GM12878 (cell line): Measurements from ENCODE around the gene MIPOL1. TPM values are rescaled to one million over a fixed set of nuclear protein-coding genes. Genes with fewer than 3 reads are reported as not detected.

Experiments used
- ATAC-seq: fragments of 200-7000 bp; cut with Tn5 transposase; 3 replicates; pipeline ENCODE4 v1.9.1; 2020; ENCODE audit warnings: mild to moderate bottlenecking, moderate library complexity
- BruUV-seq: library from RNA; stranded (reverse); fragments of 400-500 nt; replicated peaks from 2 replicates; lab custom pipeline; 2021; lab: Mats Ljungman, UMichigan
- CTCF ChIA-PET: fragments of 300-600 bp; sonication (Branson Sonifier 250); formaldehyde crosslinking; extraction: SDS; loops from one replicate; lab custom pipeline; 2021; ENCODE audit warnings: inconsistent platforms; lab: Yijun Ruan, JAX
- POLR2A ChIA-PET: fragments of 350-600 bp; formaldehyde crosslinking; extraction: SDS; loops from one replicate; lab custom pipeline; 2021; ENCODE audit warnings: inconsistent platforms; lab: Charles Lee
- RAD21 ChIA-PET: fragments of 300-600 bp; sonication (Branson Sonifier 250); formaldehyde crosslinking; loops from one replicate; lab custom pipeline; 2023; ENCODE audit warnings: antibody characterized with exemption; ENCODE audit not compliant: unreplicated experiment; lab: Charles Lee
- SMC1A ChIA-PET: fragments of 300-600 bp; sonication (Branson Sonifier 250); formaldehyde crosslinking; loops from one replicate; lab custom pipeline; 2023; ENCODE audit not compliant: unreplicated experiment, uncharacterized antibody; lab: Charles Lee
- DNase-seq: peaks from one replicate; pipeline ENCODE4 v3.0.0-alpha.2; 2011; ENCODE audit warnings: low read depth, low spot score
- FAIRE-seq: peaks from 3 replicates; lab custom pipeline; 2011; peaks lifted over from hg19 to GRCh38; lab: Jason Lieb, UNC
- H2AFZ ChIP-seq: 2 replicates; pipeline ENCODE4 v1.6.0; 2011; ENCODE audit warnings: low read depth, low read length, control low read depth; ENCODE audit not compliant: control insufficient read depth
- H3K27ac ChIP-seq: 2 replicates; pipeline ENCODE4 v1.5.1; 2011; ENCODE audit warnings: control low read depth; ENCODE audit not compliant: control insufficient read depth, insufficient read depth
- H3K27me3 ChIP-seq, 2 experiments: replicated peaks in 1 of 2; 2 replicates each; pipeline versions ENCODE4 v1.6.0 to v1.6.1; 2011; ENCODE audit warnings: low read length in 1 of 2; ENCODE audit not compliant: control insufficient read depth in 2 of 2, insufficient read depth in 2 of 2
- H3K36me3 ChIP-seq, 2 experiments: 2 replicates each; pipeline ENCODE4 v1.5.1; 2011; ENCODE audit warnings: low read length in 1 of 2; ENCODE audit not compliant: control insufficient read depth in 2 of 2, insufficient read depth in 2 of 2
- H3K4me1 ChIP-seq: 2 replicates; pipeline ENCODE4 v1.6.1; 2011; ENCODE audit warnings: mild to moderate bottlenecking, low read length, moderate library complexity, mixed read lengths; ENCODE audit not compliant: control insufficient read depth, insufficient read depth
- H3K4me2 ChIP-seq: 2 replicates; pipeline ENCODE4 v1.6.0; 2011; ENCODE audit warnings: control low read depth; ENCODE audit not compliant: control insufficient read depth, insufficient read depth
- H3K4me3 ChIP-seq: fragments of 200-600 bp; sonication (generic); 2 replicates; pipeline ENCODE4 v1.5.1; 2016
- H3K79me2 ChIP-seq: 2 replicates; pipeline ENCODE4 v1.6.0; 2011; ENCODE audit warnings: low read length; ENCODE audit not compliant: control insufficient read depth, insufficient read depth
- H3K9ac ChIP-seq: 2 replicates; pipeline ENCODE4 v1.8.0; 2011; ENCODE audit warnings: low read length, control low read depth, mixed read lengths; ENCODE audit not compliant: control insufficient read depth, insufficient read depth
- H3K9me3 ChIP-seq: replicated peaks from 3 replicates; pipeline ENCODE4 v1.5.1; 2011; ENCODE audit warnings: mild to moderate bottlenecking, low read length; ENCODE audit not compliant: control insufficient read depth, insufficient read depth
- H4K20me1 ChIP-seq: 2 replicates; pipeline ENCODE4 v1.6.0; 2011; ENCODE audit not compliant: control insufficient read depth, insufficient read depth
- CEBPZ ChIP-seq: fragments of 150-350 bp; IDR thresholded peaks from 2 replicates; pipeline ENCODE4 v1.6.1; 2016; ENCODE audit warnings: low read depth, low read length
- CHD2 ChIP-seq: IDR thresholded peaks from 2 replicates; pipeline ENCODE4 v1.6.1; 2011; ENCODE audit warnings: low read depth, low read length, improper control_type of control experiment, borderline replicate concordance
- CREB1 ChIP-seq: IDR thresholded peaks from 2 replicates; pipeline ENCODE4 v1.6.1; 2012; ENCODE audit warnings: low read depth, mild to moderate bottlenecking, inconsistent platforms
- CREM ChIP-seq: IDR thresholded peaks from 2 replicates; pipeline ENCODE4 v1.6.1; 2014; ENCODE audit warnings: antibody characterized with exemption, low read depth
- HSF1 ChIP-seq: fragments of 150-350 bp; IDR thresholded peaks from 2 replicates; pipeline ENCODE4 v1.6.1; 2014; ENCODE audit warnings: mild to moderate bottlenecking, low read depth, low read length
- IKZF2 ChIP-seq, 2 experiments: fragments of 450-650 bp; IDR thresholded peaks; 2 replicates each; pipeline ENCODE4 v1.6.1; 2017; ENCODE audit warnings: mild to moderate bottlenecking in 2 of 2, moderate library complexity in 2 of 2
- KDM1A ChIP-seq: fragments of 200-600 bp; sonication (generic); IDR thresholded peaks from 2 replicates; pipeline ENCODE4 v1.6.1; 2016; ENCODE audit warnings: borderline replicate concordance
- MTA3 ChIP-seq: IDR thresholded peaks from 2 replicates; pipeline ENCODE4 v1.6.1; 2012; ENCODE audit warnings: low read length, inconsistent platforms, borderline replicate concordance
- RELB ChIP-seq: fragments of 450-650 bp; IDR thresholded peaks from 2 replicates; pipeline ENCODE4 v1.6.1; 2017; ENCODE audit warnings: low read depth, mild to moderate bottlenecking, moderate library complexity
- TBL1XR1 ChIP-seq: IDR thresholded peaks from 2 replicates; pipeline ENCODE4 v1.6.1; 2012; ENCODE audit warnings: low read depth, low read length, improper control_type of control experiment
- ZNF207 ChIP-seq: fragments of 450-650 bp; IDR thresholded peaks from 2 replicates; pipeline ENCODE4 v1.6.1; 2014; ENCODE audit warnings: antibody characterized with exemption, mild to moderate bottlenecking, borderline replicate concordance
- whole genome bisulfite sequencing: methylation state at CpG from one replicate; pipeline ENCODE4 v1.1.6; 2016; ENCODE audit warnings: low lambda C conversion rate; ENCODE audit not compliant: insufficient replicate concordance, insufficient coverage; ENCODE audit errors: missing lambda C conversion rate; 5-methylcytosine and 5-hydroxymethylcytosine counted together
- in situ Hi-C: fragments of 300-500 bp; cut with MboI; formaldehyde crosslinking; loops from 9 replicates; pipeline ENCODE4 v1.14.3; 2018; ENCODE audit warnings: mixed read lengths
- intact Hi-C: fragments of 100-400 bp; cut with micrococcal nuclease; formaldehyde crosslinking; loops from one replicate; pipeline ENCODE4 v1.14.2; 2022; ENCODE audit not compliant: unreplicated experiment
- polyA plus RNA-seq, 11 experiments: library from polyadenylated mRNA; depleted of rRNA in 4 of 11; unstranded in 6 of 11; stranded (reverse) in 5 of 11; fragments of >200 nt; fragmentation: Nextera tagmentation in 4 of 11; fragmentation: Illumina TruSeq in 1 of 11; extraction: Ambion mirVana in 4 of 11; extraction: Trizol in 1 of 11; gene quantifications; 1 replicate in 1 of 11; 2 replicates in 10 of 11; pipeline versions ENCODE4 v1.2.1 to v1.2.3, GENCODE V29; 2011 to 2016; ENCODE audit warnings: inconsistent platforms in 2 of 11, missing spikeins in 2 of 11, low read depth in 1 of 11
- total RNA-seq, 4 experiments: library from RNA; depleted of rRNA in 3 of 4; stranded (reverse); fragments of >200 nt in 3 of 4; fragmentation: Illumina TruSeq in 1 of 4; extraction: Trizol in 1 of 4; gene quantifications; 2 replicates each; pipeline versions ENCODE4 v1.2.1 to v1.2.3, GENCODE V29; 2013 to 2021
- TF ChIP-seq, protein P1 (sequence below): fragments of 450-650 bp; IDR thresholded peaks from 2 replicates; pipeline ENCODE4 v1.6.1; 2016; ENCODE audit warnings: mild to moderate bottlenecking
- TF ChIP-seq, protein P2 (sequence below): IDR thresholded peaks from 2 replicates; pipeline ENCODE4 v1.6.1; 2011; ENCODE audit warnings: borderline replicate concordance, low read depth, mild to moderate bottlenecking, moderate library complexity, low read length; ENCODE audit not compliant: insufficient read depth, poor library complexity, severe bottlenecking

Gene MIPOL1
- total and polyA plus RNA-seq, 10 of the 15 experiments (the other 5 are each of a cell fraction or from before 2014, with no cell fraction given), result 0.06 TPM; not detected in 9

DNA sequence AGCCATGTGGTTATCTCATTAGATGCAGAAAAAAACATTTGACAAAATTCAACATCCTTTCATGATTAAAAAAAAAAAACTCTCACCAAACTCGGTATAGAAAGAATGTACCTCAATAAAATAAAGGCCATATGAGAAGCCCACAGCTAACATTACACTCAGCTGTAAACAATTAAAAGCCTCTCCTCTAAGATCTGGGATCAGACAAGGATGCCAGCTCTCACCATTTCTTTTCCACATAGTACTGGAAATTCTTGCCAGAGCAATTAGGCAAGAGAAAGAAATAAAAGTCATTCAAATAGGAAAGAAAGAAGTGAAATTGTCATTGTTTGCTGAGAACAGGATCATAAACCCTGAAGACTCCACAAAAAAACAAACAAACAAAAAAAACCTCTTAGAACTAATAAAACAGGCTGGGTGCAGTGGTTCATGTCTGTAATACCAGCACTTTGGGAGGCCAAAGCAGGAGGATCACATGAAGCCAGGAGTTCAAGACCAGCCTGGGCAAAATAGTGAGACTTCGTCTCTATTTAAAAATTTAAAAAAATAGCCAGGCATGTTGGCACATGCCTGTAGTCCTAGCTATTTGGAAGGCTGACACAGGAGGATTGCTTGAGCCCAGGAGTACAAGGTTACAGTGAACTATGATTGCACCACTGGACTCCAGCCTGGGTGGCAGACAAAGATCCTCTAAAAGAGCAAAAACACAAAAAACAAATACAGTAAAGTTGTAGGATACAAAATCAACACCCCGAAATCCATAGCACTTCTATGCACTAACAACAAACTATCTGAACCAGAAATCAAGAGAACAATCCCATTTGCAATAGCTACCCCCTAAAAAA lies 282.9 kb downstream of the MIPOL1 start:
- FAIRE-seq (no peak), DNase-seq (no peak), ATAC-seq (no peak)
- in situ Hi-C loops, result no loop called here
- WGBS, result 0% methylated on average over 3 of the region's 3 CpGs
- Histone ChIP-seq H3K36me3 (no peaks in the 10 kb centered on the region), H3K27me3 (no peaks in the 10 kb centered on the region), H3K4me2 (no peak overlapping the region), H3K4me1 (no peaks in the 10 kb centered on the region), H2AFZ (no peak overlapping the region), H3K79me2 (no peaks in the 10 kb centered on the region), H3K9me3 (no peaks in the 10 kb centered on the region), H3K27ac (no peak overlapping the region), H3K4me3 (no peak overlapping the region), H3K9ac (no peak overlapping the region), H4K20me1 (no peaks in the 10 kb centered on the region)
- intact Hi-C loops, result no loop called here
- ChIA-PET POLR2A (no interaction called here), RAD21 (no interaction called here), SMC1A (no interaction called here), CTCF (no interaction called here)
- BruUV-seq, result no TSS peak
- no peak for TF ChIP-seq CEBPZ
- no peak for TF ChIP-seq KDM1A
- no peak for TF ChIP-seq RELB
- no peak for TF ChIP-seq IKZF2 (IDR thresholded peaks at IDR 0.05)
- TF ChIP-seq HSF1, result no peak
- TF ChIP-seq, protein P1, sequence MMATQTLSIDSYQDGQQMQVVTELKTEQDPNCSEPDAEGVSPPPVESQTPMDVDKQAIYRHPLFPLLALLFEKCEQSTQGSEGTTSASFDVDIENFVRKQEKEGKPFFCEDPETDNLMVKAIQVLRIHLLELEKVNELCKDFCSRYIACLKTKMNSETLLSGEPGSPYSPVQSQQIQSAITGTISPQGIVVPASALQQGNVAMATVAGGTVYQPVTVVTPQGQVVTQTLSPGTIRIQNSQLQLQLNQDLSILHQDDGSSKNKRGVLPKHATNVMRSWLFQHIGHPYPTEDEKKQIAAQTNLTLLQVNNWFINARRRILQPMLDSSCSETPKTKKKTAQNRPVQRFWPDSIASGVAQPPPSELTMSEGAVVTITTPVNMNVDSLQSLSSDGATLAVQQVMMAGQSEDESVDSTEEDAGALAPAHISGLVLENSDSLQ, result no peak
- TF ChIP-seq, protein P2, sequence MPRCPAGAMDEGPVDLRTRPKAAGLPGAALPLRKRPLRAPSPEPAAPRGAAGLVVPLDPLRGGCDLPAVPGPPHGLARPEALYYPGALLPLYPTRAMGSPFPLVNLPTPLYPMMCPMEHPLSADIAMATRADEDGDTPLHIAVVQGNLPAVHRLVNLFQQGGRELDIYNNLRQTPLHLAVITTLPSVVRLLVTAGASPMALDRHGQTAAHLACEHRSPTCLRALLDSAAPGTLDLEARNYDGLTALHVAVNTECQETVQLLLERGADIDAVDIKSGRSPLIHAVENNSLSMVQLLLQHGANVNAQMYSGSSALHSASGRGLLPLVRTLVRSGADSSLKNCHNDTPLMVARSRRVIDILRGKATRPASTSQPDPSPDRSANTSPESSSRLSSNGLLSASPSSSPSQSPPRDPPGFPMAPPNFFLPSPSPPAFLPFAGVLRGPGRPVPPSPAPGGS, result no peak
- TF ChIP-seq CHD2, result no peak
- TF ChIP-seq CREM, result no peak
- TF ChIP-seq TBL1XR1, result no peak
- TF ChIP-seq MTA3, result no peak
- TF ChIP-seq CREB1, result no peak
- TF ChIP-seq ZNF207, result no peak
